Suppressor macrophage treated with lipopolysaccharide for 4 hours (primary cell): ENCODE results near the gene ZBED1.

ENCODE experiments used
- DNase-seq: peaks from one replicate; pipeline ENCODE4 v3.0.0-alpha.2; 2020

The ZBED1 gene

DNA sequence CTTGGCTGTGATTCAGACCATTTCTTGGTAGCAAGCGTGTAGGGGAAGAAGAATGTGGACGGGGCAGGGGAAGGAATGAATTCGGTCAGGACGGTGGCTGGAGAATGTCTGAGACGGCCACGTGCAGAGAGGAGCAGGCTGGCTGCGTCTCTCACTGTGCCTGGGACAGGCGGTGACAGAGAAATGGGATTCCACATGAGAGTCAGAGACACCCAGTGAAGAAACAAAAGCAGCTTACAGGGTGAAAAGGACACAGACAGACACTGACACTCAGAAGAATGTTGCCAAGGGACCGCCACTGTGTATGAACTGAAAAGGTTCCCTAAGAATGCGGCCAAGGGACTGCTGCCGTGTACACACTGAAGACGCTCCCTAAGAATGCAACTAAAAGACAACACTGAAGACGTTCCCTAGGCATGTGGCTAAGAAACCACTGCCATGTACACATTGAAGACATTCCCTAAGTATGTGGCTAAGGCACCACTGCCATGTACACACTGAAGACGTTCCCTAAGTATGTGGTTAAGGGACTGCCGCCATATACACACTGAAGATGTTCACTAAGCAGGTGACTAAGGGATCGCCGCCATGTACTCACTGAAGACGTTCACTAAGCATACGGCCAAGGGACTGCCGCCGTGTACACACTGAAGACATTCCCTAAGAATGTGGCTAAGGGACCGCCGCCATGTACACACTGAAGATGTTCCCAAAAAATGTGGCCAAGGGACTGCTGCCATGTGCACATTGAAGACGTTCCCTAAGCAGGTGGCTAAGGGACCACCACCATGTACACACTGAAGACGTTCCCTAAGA, 49.1 kb downstream of the ZBED1 start:
- DNase-seq, result no peak

DNA sequence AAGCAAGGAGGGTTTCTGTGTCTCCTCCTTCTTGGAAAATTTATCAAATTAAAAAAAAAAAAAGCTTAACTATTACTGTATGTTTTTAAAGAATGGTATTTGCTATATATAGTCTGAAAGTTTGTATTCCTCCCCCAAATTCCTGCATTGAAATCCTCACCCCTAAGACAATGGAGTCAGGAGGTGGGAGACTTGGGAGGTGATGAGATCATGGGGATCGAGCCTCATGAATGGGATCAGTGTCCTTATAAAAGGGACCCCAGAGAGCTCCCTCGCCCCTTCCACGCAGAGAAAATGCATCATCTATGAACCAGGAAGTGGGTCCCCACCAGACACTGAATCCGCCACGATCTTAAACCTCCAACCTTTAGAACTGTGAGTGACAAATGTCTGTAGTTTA, 50.1 kb downstream of the ZBED1 start:
- DNase-seq, result no peak

DNA sequence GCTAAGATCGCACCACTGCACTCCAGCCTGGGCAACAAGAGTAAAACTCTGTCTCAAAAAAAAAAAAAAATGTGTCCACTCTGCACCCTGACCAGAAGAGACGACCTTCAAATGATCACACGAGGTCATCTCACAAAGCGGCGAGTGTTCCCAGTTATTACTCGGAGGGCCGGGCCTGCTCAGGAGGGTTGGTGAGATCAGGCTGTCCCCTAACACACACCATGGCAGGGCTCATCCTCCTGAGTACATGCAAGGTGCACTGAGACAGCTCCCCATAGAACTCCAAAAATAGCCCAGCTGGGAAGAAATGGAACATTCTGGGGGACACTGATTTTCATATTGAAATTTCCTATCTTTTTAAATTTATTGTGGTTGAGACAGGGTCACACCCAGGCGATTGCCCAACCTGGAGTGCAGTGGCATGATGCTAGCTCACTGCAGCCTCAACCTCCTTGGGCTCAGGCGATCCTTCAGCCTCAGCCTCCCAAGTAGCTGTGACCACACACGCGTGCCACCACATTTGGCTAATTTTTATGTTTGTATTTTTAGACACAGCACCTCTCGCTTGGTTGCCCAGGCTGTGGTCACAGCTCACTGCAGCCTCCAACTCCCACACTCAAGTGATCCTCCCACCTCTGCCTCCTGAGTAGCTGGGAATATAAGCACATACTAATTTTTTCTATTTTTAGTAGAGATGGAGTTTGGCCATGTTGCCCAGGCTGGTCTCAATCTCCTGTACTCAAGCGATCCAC, 51.5 kb downstream of the ZBED1 start:
- DNase-seq, result no peak

DNA sequence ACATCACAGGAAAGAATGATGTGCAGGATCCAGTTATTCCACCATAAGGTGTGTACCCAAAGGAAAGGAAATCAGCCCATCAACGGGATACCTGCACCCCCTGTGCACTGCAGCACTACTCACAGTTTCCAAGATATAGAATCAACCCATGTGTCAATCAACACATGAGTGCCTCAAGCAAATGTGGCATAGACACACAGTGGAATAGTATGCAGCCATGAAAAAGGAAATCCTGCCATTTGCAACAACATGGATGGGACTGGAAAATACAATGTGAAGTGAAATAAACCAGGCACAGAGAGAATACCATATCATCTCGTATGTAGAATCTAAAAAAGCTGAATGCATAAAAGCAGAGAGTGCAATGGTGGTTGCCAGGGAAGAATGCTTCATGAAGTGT, 53.3 kb downstream of the ZBED1 start:
- no peak for DNase-seq

DNA sequence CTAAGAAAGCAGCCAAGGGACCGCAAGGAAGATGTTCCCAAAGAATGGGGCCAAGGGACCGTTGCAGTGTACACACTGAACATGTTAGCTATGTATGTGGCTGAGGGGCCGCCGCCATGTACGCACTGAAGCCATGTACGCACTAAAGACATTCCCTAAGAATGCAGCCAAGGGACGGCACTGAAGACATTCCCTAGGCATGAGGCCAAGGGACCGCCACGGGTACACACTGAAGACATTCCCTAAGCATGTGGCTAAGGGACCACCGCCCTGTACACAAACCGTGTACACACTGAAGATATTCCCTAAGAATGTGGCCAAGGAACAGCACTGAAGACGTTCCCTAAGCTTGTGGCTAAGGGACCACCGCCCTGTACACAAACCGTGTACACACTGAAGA, 54.0 kb downstream of the ZBED1 start:
- no peak for DNase-seq

DNA sequence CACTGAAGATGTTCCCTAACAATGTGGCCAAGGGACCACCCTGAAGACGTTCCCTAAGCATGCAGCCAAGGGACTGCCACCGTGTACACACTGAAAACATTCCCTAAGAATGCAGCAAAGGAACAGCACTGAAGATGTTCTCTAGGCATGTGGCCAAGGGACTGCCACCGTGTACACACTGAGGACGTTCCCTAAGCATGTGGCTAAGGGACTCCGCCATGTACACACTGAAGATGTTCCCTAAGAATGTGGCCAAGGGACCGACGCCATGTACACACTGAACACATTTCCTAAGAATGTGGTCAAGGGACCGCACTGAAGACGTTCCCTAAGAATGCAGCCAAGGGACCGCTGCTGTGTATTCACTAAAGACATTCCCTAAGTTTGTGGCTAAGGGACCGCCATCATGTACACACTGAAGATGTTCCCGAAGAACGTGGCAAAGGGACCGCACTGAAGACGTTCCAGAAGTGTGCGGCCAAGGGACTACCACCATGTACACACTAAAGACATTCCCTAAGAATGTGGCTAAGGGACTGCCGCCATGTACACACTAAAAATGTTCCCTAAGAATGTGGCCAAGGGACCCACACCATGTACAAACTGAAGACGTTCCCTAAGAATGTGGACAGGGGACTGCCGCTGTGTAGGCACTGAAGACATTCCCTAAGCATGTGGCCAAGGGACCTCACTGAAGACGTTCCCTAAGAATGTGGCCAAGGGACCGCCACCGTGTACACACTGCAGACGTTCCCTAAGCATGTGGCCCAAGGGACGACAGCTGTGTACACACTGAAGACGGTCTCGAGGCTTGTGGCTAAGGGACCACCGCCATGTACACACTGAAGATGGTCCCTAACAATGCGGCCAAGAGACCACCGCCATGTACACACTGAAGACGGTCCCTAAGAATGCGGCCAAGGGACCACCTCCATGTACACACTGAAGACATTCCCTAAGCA, 54.8 kb downstream of the ZBED1 start:
- DNase-seq, result no peak

DNA sequence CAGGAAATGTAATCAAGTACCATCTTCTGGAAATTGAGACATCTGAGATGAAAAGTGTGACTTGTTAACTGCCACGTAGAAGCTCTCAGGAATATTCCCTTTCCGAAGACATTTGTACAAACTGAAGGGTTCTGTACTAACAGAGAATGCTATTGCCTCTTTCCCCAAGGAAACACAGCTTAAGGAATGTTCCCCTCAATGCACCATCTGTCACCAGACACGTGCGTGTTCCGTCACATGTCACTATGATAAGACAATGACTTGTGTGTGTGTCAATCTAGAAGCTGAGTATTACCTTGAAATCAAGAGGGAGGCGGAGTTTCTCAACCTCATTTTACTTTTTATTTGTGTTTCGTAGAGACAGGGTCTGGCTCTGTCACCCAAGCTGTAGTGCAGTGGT, 58.1 kb downstream of the ZBED1 start:
- DNase-seq, result no peak

DNA sequence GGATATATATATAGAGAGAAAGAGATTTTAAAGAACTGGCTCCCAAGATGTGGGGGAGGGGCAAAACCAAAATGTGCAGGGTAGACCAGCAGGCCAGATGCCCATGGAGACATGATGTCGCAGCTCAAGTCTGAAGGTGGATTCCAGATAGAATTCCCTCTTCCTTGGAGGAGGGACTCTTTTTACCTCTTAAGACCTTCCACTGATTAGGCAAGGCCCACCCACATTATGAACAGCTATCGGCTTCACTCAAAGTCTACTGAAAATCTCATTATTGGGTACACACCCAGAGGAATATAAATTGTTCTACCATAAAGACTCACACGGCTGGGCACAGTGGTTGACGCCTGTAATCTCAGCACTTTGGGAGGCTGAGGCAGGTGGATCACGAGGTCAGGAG, 59.3 kb downstream of the ZBED1 start:
- DNase-seq, result no peak

DNA sequence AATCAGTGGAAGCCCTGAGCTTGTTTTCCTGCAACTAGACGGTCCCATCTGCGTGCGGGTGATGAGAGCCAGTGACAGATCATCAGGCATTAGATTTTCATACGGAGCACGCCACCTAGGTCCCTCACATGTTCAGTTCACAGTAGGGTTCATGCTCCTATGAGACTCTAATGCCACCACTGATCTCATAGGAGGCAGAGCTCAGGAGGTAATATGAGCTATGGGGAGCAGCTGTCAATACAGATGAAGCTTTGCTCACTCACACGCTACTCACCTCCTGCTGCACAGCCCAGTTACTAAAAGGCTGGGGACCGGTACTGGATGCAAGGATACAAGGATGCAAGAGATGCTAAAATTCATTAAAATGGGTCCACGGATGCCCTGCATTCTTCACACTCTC, 61.2 kb downstream of the ZBED1 start:
- DNase-seq, result no peak
